ENCODE data around the gene VRK1.

The VRK1 gene

DNA sequence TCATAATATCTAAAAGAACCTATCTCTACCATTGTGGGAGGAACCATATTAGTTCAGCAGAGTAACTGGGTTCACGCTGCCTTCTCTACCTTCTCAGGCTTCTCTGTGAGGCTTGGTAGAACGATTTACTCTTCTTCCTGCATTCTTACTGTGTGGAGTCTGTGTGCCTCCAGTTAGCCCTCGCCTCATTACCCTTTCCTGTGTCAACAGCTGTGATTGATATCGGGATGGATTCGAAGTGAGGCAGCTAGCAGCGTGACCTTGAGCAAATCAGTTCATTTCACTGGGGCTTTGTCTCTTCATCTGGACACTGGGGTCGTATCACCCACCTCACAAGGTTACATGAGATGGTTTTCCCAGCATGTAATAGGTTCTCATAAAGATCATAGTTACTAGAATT, 4.6 kb upstream of the VRK1 start:
- DNase-seq = no peak

DNA sequence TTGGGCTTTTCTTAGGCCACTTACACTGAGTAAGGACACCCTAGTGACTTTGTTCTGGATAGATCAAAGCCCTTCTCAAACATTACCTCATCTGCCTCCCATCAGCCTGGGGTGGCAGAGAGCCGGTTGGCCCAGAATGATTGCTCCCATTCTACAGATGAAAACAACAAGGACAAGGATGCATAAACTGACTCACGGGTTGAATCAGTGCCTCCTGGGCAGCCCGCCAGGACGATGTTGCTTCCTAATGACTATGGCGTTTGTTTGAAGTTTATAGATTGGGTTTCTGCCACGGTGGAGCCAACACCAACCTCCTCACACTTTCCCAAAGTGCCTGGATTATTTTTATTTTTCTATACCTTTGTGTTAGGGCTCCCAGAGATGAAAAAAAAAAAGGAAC, 3.6 kb upstream of the VRK1 start:
- peak; percentile 14 for DNase-seq

DNA sequence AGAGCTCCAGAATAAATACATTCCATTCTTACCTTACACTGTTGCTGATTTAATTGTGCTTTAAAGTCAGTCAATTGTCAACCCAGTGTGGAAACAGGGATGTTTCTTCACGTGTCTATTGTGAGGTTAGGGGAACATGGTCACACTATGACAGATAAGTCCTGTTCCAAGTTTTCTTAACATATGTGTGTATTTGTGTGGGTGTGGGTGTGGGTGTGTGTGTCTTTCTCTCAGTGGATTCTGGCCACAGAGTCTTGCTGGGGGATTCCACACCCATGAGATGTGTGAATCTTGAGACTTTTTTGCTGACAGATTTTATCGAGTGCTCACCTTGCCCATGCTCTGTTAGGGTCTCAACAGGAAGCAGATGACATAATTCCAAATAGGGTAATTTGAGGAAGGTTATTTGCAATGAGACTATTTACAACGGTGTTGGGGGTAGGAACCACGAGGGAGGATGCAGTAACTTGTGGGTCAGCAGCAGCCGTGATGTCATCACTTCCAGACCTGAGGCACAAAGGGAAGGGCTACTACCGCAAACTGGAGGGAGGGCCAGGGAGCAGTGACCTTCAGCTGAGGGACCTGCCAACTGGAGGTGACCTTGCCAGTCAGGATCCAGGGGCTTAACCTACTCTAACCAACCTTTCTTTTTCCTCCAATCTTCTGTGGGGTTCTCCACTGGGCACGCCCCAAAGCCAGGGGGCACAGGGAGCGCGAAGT, 1.9 kb upstream of the VRK1 start:
- DNase-seq = no peak

DNA sequence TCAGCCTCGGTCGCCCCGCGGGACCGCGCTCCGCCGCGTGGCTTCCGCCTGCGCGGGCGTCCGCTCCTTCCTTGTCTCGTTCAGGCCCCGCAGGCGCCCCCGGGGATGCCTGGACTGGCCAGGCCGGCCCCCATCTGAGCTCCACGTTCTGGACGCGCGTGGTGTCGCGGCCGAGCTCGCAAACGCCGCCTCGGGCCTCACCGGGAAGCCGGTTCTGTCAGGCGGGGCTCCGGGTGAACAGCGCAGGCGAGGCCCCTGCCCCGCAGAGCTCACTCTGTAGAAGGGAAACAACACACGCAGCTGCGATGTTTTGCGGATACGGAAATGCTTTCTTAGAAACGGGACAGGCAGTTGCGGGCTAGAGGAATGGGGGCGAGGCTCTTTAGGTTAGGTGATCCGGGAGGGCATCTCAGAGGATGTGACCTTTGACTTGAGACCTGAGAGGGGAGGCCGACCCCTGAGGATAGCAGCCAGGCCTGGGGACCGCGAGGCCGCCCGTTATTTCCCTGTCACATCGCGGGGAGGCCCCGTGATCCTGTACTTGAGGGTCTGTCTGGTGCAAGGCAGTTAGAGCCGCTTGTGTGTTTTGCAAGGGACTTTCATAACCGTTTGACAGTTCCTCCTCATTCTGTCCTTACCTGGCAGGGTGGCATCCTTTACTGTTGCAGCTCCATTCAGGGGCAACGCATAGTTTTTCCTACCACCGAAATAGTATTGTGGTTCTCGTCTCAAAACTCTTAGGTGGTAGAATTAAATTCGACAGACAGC, 584 bp downstream of the VRK1 start:
- peak; percentile 69 for DNase-seq

DNA sequence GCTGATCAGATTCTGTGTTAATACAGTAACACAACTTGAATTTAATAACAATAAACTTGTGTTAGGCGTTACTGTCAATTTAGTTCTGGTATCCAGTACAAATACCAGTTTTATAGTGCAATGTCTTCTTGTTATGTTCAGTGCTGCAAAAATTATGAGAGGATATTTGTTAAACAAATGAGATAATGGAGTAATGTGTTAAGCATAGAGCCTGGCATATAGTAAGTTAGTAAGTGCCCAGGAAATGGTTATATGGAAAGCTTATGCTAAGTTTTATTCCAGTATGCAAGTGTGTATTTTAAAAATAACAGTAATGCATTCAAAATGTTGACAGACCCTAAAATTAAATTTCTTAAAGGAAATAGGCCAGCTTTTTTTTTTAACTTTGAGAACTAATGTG, 1.8 kb downstream of the VRK1 start:
- DNase-seq = no peak

DNA sequence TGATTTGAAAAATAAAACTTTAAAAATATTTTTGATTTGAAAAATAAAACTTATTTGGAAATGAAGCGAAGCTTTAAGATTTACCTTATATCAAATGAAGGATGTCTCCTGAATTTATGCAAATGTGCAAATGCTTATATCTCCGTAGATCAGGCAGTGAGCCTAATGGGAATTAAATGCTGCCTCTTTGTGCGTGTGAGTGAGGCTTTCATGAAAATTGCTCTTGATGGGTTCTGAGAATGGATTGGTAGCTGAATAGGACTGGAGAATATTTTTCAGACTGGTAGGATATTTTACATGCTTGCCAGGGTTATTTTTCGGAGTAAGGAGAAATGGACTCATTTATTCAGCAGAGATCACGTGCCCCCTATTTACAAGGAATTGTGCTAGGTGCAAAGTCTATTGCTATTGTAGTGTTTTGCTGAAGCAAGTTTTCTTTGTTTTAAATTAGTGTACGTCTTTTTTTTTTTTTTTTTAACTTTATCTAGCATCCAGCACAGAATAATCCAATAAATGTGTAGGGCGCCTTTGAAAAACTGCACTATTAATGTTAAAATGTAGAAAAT, 2.4 kb downstream of the VRK1 start:
- DNase-seq = no peak

DNA sequence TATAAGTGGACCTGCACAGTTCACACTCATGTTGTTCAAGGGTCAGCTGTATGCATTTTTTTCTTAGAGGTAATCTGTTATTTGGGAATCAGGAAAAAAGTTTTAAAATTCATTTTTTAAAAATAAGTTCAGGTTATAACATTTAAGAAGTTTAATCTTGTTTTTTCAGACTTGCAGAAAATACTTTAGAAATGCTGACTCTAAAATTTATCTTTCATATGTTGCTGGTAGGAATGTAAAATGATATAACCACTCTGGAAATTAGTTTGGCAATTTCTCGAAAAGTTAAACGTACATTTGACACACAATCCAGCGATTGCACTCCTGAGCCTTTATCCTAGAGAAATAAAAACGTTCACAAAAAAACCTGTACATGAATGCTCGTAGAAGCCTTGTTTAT, 4.7 kb downstream of the VRK1 start:
- no peak for DNase-seq

DNA sequence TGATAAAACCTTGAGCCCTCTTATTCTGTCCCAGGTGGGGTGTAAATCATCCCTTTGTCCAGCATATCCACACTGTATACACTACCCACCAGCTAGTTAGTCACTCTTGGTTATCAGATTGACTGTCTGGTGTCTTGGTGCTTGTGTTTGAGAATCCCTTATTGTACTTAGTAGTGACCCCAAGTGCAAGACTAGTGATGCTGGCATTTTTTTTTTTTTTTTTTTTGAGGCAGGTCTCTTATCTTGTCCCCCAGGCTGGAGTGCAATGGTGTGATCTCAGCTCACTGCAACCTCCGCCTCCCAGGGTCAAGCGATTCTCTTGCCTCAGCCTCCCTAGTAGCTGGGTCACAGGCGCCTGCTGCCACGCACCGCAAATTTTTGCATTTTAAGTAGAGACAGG, 5.8 kb downstream of the VRK1 start:
- no peak for DNase-seq

DNA sequence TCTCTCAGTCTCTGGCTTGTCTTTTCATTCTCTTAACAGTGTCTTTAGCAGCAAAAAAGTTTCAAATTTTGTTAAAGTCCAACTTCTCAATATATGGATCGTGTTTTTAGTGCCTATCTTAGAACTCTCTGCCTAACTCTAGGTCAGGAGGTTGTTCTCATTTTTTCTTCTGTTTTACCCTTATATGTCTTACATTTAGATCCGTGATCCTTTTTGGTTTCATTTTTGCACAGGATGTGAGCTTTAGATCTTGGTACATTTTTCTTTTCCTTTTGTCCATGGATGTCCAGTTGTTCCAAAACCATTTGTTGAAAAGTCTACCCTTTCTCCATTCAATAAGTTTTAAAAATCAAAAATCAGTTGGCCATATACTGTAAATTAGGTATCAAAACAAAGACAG, 6.8 kb downstream of the VRK1 start:
- no peak for DNase-seq

DNA sequence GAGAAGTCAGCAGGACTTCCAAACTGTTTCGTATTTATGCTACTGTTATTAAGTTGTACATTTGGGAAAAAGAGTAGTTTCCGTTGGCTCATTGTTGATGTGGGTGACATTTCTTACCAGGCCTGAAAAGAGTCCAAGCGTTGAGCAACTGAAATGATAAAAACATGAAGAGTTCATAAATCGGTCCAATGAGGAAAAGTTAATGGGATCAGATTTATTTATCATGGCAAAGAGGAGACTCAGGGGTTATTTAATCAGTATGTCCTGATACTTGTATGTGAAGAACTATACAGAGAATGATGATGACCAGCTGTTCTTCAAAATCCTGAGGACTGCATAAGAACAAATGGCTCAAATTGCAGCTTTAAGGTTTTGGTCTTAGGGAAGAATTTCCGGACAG, 7.7 kb downstream of the VRK1 start:
- no peak for DNase-seq

DNA sequence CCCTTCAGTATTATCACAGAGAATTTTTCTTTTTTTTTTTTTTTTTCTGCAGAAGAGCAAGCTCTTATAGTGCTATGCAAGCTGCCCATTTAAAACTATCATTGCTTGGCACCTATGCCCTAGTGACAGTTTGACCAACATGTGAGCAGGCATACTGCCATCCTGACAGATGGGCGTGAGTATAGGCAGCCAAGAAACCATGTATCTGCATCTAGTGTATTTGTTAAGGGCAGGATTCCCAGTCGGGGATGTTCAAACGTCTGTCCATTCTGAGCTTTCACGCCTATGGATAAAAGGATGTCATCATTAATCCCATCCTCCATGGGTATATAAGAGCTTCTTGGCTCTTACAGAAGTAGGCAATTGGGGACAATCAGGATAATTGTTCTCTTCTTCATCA, 8.8 kb downstream of the VRK1 start:
- DNase-seq = no peak

DNA sequence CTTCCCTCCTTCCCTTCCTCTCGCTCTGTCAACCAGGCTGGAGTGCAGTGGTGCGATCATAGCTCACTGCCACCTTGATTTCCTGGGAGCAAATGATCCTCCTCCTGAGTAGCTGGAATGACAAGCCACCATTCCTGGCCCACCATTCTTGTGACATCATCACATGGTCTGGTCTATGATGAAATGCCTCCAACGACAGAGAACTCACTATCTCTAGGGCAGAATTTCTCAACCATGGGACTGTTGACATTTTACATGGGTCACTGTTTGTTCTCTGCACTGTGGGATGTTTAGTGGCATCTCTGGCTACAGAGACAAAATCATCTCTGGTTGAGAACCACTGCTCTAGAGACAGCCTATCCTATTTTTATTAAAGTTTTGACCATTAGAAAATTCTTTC, 9.7 kb downstream of the VRK1 start:
- no peak for DNase-seq

DNA sequence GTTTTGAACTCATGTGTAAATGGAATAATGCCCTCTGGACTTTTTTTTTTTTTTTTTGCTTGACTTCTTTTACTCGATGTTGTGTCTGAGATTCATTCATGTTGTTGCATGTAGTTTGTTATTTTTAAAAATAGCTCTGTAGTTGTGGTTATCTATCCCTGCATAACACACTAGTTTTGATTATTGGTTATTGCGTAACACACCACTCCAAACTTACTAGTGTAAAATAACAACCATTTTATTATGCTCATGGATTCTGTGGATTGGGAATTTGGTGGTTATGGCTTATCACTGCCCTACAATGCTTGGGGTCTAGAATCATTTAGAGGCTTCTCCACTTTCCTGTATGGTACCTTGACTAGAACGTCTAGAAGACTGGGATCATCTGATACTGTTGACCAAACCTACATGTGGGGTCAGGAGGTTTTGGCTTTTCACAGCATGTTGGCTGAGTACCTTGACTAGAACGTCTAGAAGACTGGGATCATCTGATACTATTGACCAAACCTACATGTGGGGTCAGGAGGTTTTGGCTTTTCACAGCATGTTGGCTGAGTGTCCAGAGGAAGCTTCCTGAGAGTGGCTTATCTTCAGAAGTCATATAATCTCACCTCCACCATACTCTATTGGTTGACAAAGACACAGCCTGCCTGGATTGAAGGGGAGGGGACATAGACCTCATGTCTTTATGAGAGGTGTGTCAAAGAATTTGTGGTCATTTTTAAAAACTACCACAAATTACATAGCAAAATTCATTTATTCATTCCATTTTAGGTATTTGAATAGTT, 11.6 kb downstream of the VRK1 start:
- DNase-seq = no peak

DNA sequence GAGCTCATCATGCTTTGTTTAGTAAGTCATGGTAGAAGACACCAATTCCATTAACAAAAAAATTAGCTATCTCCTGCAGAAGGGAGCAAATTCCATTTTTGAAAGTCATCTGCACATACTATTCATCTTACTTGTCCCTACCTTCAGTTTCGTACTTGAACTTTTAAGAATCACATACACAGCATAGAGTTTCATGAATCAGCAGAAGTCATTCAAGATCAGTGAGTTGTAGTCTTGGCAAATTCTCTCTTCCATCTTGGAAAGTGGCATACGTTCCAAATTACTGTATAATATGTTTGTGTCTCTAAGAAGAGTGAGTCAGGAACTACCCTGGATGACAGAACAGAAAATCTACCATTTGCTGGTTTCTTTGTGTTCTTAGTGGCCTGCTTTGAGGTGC, 14.1 kb downstream of the VRK1 start:
- DNase-seq = no peak

DNA sequence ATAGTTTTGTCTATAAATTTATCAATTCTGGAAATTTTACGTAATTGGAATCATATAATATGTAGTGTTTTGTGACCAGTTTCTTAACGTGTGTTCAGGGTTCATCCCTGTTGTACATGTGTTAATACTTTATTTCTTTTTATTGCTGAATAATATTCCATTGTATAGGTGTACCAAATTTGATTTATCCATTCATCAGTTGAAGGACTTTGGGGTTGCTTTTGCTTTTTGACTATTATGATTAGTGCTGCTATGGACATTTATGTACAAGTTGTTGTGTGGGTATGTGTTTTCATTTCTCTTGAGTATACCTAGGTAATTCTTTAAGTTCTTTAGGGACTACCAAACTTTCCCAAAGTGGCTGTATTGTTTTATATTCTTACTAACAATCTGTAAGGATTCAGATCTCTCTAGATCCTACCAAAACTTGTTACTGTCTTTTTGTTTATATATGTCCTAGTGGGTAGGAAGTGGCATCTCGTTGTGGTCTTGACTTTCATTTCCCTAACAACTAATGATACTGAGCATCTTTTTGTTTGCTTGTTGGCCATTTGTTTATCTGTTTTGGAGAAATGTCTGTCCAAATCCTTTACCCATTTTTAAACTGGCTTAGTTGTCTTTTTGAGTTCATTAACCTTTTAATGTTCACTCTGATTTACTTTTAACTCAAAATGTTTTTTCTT, 14.9 kb downstream of the VRK1 start:
- DNase-seq = no peak

DNA sequence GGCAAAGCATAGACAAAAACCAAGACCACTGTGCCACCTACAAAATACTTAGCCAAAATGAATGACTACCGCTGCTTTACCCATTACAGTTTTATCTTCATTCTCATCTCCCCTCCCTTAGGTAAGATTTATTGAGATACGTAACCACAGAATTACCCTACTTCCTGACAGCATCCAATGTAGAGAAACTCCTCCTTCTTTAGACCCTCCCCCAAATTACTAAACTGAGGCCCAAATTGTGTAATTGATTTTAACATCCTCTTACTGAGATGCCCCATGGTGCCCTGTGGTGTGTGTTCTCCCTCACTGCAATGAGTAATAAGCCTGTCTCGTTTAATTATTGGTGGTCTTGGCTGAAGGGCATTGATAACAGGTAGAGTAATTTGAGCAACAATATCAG, 19.1 kb downstream of the VRK1 start:
- DNase-seq = no peak

DNA sequence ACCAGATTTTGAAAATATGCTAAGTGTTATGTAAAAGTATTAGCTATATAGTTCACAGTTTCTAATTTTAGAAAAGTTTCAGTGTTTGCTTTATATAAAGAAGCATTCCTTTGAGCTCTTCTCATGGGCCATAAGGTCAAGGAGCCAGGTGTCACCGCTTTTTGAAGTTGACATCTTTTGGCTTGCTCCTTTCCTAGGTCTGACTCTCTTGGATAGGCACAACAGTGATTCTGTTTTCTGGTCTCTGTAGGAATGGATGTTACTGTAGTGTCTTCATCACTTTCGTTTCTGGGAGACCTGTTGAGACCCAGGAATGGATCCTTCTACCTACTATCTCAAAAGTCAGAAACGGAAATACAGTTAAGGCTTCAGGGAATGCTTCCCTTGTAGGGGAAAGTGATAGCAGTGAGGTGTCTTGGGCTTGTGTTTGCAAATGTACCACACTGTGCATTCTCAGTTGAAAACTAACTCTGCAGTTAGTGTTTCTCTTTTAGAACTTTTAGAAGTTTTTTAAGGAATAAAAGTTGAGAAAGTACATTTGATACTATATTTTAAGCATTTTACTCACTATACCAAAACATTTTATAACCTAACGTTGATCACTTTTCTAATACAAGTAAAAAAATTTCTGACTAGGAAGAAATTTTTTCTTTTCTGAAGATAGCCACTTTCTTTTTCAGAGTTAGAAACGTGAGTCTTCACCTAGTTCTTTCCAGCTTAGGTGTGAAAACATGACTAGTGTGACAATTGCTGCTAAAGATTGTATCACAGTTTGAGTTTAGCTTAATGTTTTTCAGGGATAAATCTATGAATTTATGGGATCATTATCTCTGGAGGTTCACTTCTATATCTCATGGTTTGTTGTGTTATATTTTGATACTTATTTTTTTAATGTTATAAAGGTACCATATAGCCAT, 20.8 kb downstream of the VRK1 start:
- DNase-seq = no peak

DNA sequence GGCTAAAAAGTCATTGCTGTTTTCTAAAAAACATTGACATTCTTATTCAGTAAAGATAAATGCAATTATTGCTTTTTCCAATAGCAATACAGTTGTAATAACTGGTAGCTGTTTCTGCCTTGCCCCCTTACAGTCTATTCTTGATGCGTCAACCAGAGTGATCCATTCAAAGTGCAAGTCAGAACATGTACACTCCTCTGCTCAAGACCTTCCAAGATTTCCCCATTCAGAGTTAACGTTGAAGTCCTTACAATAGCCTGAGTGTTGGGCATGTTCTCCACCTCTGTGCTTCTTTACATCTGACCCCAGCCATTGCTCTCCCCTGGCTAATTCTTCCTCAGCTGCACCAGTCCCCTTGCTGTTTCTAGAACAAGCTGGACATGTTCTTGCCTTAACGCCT, 24.3 kb downstream of the VRK1 start:
- no peak for DNase-seq

DNA sequence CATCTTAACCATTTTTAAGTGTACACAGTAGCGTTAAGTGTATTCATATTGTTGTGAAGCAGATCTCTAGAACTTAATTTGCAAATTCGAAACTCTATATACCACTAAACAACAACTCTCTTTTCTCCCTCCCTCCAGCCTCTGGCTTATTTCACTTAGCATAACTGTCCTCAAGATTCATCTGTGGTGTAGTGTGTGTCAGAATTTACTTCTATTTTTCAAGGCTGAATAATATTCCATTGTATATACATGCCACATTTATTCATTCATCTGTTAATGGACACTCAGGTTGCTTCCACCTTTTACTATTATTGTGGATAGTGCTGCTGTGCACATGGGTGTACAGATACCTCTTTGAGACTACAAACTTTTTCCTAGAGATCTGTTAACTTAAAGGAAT, 26.5 kb downstream of the VRK1 start:
- DNase-seq = no peak

DNA sequence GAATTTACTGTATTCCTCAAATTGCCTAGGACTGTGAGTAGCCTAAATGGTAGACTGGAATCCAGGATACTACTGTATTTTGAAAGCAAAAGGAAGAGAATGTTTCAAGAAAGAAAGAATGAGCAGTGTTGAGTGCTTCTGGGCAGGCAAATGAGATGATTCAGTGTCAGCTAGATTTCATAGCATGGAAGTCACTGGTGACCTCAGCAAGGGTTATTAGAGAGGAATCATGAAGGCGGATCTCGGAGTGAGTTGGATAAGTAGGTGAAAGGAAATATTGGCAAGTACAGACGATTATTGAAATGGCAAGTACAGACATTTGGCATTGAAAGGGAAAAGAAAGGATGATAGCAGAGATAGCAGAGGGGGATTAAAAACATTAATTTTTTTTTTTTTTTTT, 27.1 kb downstream of the VRK1 start:
- no peak for DNase-seq

DNA sequence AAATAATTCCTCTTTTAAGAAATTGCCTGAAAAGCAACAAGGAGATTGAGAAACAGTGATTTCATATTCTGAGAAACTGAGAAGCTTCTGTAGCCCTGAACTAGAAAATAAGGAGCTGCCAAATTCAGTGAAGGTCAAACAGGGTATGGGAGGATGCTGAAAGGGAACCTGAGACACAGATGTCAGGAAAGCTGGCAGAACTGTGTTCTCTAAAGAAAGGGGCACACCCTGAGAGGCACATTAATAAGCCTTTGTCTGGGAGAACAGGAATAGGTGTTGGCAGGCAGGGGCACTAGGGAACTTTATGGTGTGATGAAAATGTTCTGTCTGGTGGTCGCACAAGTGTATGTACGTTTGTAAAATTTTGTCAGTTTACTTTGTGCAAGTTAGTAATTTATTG, 29.6 kb downstream of the VRK1 start:
- DNase-seq = no peak

DNA sequence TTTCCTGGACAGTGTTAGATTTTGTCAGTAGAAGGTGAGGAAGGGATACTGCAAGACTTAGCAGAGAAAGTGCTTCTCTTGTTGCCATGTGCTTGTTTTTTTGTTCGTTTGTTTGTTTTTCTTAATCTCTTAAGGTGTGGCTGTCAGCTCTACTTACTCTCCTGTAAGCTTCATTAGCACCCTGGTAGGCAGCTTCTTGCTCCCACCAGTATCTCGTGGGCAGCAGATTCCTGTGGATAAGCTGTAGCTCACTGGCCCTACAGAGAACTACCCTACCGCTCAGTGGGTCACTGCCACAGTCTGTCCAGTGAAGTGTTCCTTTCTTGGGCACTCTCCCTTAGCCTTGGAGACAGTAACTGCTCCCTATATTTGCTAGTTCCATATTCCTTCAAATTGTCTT, 30.1 kb downstream of the VRK1 start:
- DNase-seq = no peak

Measured in DMS53 (cell line).